Measurements from ENCODE around the gene WDCP. TPM values are rescaled to one million over a fixed set of nuclear protein-coding genes. Genes with fewer than 3 reads are reported as not detected.

Gene WDCP
- total RNA-seq, 1 donor from 2014 or later, result 19.9 TPM

GRCh38 chr2:24008672-24009366 lies 38.4 kb downstream of the WDCP start:
- intact Hi-C loops (cut with micrococcal nuclease), result no loop called here

GRCh38 chr2:24007693-24008092 lies 39.5 kb downstream of the WDCP start:
- intact Hi-C loops (cut with micrococcal nuclease), result no loop called here

DNA sequence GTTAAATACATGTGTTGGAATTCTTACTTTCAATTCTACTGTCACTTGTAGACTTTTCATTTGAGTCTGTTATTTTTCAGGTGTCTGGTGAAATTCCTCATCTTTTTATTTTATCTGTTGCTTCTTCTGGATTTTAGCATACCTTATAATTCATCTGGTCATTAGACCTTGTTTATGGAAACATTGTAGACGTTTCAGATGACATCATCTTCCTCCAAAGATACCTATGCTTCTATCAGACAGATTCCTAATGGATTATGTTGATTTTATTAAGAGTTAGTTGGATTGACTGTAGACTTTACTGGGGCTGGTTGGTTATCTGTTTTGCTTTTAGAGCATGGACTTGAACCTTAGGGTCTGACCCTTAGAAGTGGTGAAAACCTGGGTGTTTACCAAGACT lies 52.6 kb downstream of the WDCP start:
- intact Hi-C loops (cut with micrococcal nuclease), result no loop called here

DNA sequence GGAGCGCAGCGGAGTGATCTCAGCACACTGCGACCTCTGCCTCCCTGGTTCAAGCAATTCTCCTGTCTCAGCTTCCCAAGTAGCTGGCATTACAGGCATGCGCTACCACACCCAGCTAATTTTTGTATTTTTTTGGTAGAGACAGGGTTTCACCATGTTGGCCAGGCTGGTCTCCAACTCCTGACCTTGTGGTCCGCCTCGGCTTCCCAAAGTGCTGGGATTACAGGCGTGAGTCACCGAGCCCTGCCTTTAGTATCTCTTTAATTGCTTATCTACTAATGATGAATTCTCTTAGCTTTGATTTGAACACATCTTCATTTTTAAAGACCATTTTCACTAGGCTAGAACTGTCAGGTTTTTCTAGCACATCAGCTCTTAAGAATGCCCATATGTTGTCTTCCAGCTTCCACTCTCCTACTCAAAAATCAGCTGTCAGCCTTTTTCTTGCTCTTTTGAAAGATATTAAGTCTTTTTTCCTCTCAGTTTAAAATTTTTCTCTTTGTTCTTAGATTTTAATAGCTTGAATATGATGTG lies 53.4 kb downstream of the WDCP start:
- intact Hi-C loops (cut with micrococcal nuclease), result no loop called here

DNA sequence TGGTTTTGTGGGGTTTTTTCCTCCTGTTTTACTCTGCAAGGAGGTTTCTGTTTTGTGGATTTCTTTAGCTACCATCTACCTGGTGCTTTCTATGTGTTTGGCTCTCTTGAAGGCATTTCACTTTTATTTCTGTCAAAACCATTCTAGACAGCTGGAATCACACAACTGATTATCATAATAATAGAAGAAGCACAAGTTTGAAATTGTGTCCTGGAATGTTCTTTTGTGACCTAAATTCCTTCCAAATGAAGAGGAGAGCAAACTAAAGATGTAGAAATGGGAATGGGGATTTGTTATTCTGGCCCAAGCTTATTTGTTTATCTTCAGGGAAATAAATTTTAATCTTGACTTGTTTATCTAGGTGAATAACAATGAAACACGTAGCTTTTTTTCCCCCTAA lies 54.3 kb downstream of the WDCP start:
- intact Hi-C loops (cut with micrococcal nuclease), result no loop called here

GRCh38 chr2:23988371-23988770 lies 58.8 kb downstream of the WDCP start:
- intact Hi-C loops (cut with micrococcal nuclease), result loop anchor here (1.0 kb wide), 3 partner anchors 96 to 394 kb away; partner anchors contain the start of gene TP53I3

Other genes starting within 250 kb of the WDCP start
- 27.6 and 28.8 TPM in 2 replicates for gene ATAD2B, start 120.3 kb downstream of the WDCP start, total RNA-seq
- gene UBXN2A, start 106.9 kb downstream of the WDCP start, total RNA-seq, result 9.7 and 11.6 TPM in 2 replicates
- gene MFSD2B, start 37.3 kb downstream of the WDCP start, total RNA-seq, result 0.07 and 0.44 TPM in 2 replicates
- gene FKBP1B, start 2.4 kb upstream of the WDCP start, total RNA-seq, result 0.66 and 1.4 TPM in 2 replicates
- gene SF3B6, start 28.9 kb upstream of the WDCP start, total RNA-seq, result 90.9 and 94.3 TPM in 2 replicates
- 0.91 and 1.1 TPM in 2 replicates for gene TP53I3, start 37.4 kb upstream of the WDCP start, total RNA-seq
- gene PFN4, start 75.9 kb upstream of the WDCP start, total RNA-seq, result 0.29 TPM in 1 of 2 replicates, not detected in the other
- gene FAM228B, start 76.1 kb upstream of the WDCP start, total RNA-seq, result 7.8 and 10.1 TPM in 2 replicates
- gene FAM228A, start 127.7 kb upstream of the WDCP start, total RNA-seq, result not detected in 2 replicates